Measurements from ENCODE around the gene FHOD3. TPM values are rescaled to one million over a fixed set of nuclear protein-coding genes. Genes with fewer than 3 reads are reported as not detected.

FHOD3 gene
- total RNA-seq, 1 donor = not detected

GRCh38 chr18:36366994-36367839, 69.7 kb downstream of the FHOD3 start:
- no peak overlapping the region for H3K4me3 ChIP-seq (ENCODE audit: low read length)
- no peaks in the 10 kb centered on the region for H3K9me3 ChIP-seq (ENCODE audit: low read depth, low read length)
- H3K4me1 ChIP-seq (ENCODE audit: insufficient read depth, low read length) = no peaks in the 10 kb centered on the region
- peaks cover 12% of the 10 kb centered on the region for H3K27me3 ChIP-seq (ENCODE audit: insufficient read depth, low read length)

- H3K9me3 ChIP-seq (ENCODE audit: low read depth, low read length) = no peaks in the 10 kb centered on the region
- H3K4me3 ChIP-seq (ENCODE audit: low read length) = no peak overlapping the region
- H3K4me1 ChIP-seq (ENCODE audit: insufficient read depth, low read length) = no peaks in the 10 kb centered on the region
- H3K27me3 ChIP-seq (ENCODE audit: insufficient read depth, low read length) = peaks cover 17% of the 10 kb centered on the region
These were observed 71.4 kb downstream of the FHOD3 start for GRCh38 chr18:36368889-36369288.

GRCh38 chr18:36372903-36373311, 75.4 kb downstream of the FHOD3 start:
- Histone ChIP-seq H3K4me3 (ENCODE audit: low read length) (no peak overlapping the region), H3K27me3 (ENCODE audit: insufficient read depth, low read length) (peaks cover 28% of the 10 kb centered on the region), H3K9me3 (ENCODE audit: low read depth, low read length) (no peaks in the 10 kb centered on the region), H3K4me1 (ENCODE audit: insufficient read depth, low read length) (no peaks in the 10 kb centered on the region)

- peaks cover 28% of the 10 kb centered on the region for H3K27me3 ChIP-seq (ENCODE audit: insufficient read depth, low read length)
- H3K9me3 ChIP-seq (ENCODE audit: low read depth, low read length) = no peaks in the 10 kb centered on the region
- no peak overlapping the region for H3K4me3 ChIP-seq (ENCODE audit: low read length)
- no peaks in the 10 kb centered on the region for H3K4me1 ChIP-seq (ENCODE audit: insufficient read depth, low read length)
These were observed 76.7 kb downstream of the FHOD3 start for GRCh38 chr18:36374262-36374661.

- Histone ChIP-seq H3K9me3 (ENCODE audit: low read depth, low read length) (no peaks in the 10 kb centered on the region), H3K27me3 (ENCODE audit: insufficient read depth, low read length) (peaks cover 28% of the 10 kb centered on the region), H3K4me3 (ENCODE audit: low read length) (no peak overlapping the region), H3K4me1 (ENCODE audit: insufficient read depth, low read length) (no peaks in the 10 kb centered on the region)
These were observed 77.6 kb downstream of the FHOD3 start for GRCh38 chr18:36375118-36375517.

GRCh38 chr18:36376361-36376760, 78.8 kb downstream of the FHOD3 start:
- peaks cover 22% of the 10 kb centered on the region for H3K27me3 ChIP-seq (ENCODE audit: insufficient read depth, low read length)
- H3K4me1 ChIP-seq (ENCODE audit: insufficient read depth, low read length) = no peaks in the 10 kb centered on the region
- H3K4me3 ChIP-seq (ENCODE audit: low read length) = no peak overlapping the region
- no peaks in the 10 kb centered on the region for H3K9me3 ChIP-seq (ENCODE audit: low read depth, low read length)

- no peaks in the 10 kb centered on the region for H3K9me3 ChIP-seq (ENCODE audit: low read depth, low read length)
These were observed 80.1 kb downstream of the FHOD3 start for GRCh38 chr18:36377626-36378025.

GRCh38 chr18:36378205-36378604, 80.7 kb downstream of the FHOD3 start:
- no peaks in the 10 kb centered on the region for H3K9me3 ChIP-seq (ENCODE audit: low read depth, low read length)
- H3K4me3 ChIP-seq (ENCODE audit: low read length) = no peak overlapping the region
- peaks cover 16% of the 10 kb centered on the region for H3K27me3 ChIP-seq (ENCODE audit: insufficient read depth, low read length)
- H3K4me1 ChIP-seq (ENCODE audit: insufficient read depth, low read length) = no peaks in the 10 kb centered on the region

More at GRCh38 chr18:36377626-36378025, 80.1 kb downstream of the FHOD3 start:
- Histone ChIP-seq H3K27me3 (ENCODE audit: insufficient read depth, low read length) (peaks cover 16% of the 10 kb centered on the region), H3K4me3 (ENCODE audit: low read length) (no peak overlapping the region), H3K4me1 (ENCODE audit: insufficient read depth, low read length) (no peaks in the 10 kb centered on the region)

GRCh38 chr18:36379435-36379984, 82.0 kb downstream of the FHOD3 start:
- Histone ChIP-seq H3K4me3 (ENCODE audit: low read length) (no peak overlapping the region), H3K27me3 (ENCODE audit: insufficient read depth, low read length) (peaks cover 8% of the 10 kb centered on the region), H3K4me1 (ENCODE audit: insufficient read depth, low read length) (no peaks in the 10 kb centered on the region), H3K9me3 (ENCODE audit: low read depth, low read length) (no peaks in the 10 kb centered on the region)

GRCh38 chr18:36380173-36380827, 82.8 kb downstream of the FHOD3 start:
- Histone ChIP-seq H3K4me1 (ENCODE audit: insufficient read depth, low read length) (no peaks in the 10 kb centered on the region), H3K9me3 (ENCODE audit: low read depth, low read length) (no peaks in the 10 kb centered on the region), H3K4me3 (ENCODE audit: low read length) (no peak overlapping the region), H3K27me3 (ENCODE audit: insufficient read depth, low read length) (peaks cover 3% of the 10 kb centered on the region)

GRCh38 chr18:36381075-36381474, 83.6 kb downstream of the FHOD3 start:
- peaks cover under 1% of the 10 kb centered on the region for H3K27me3 ChIP-seq (ENCODE audit: insufficient read depth, low read length)
- no peaks in the 10 kb centered on the region for H3K9me3 ChIP-seq (ENCODE audit: low read depth, low read length)
- H3K4me3 ChIP-seq (ENCODE audit: low read length) = no peak overlapping the region
- no peaks in the 10 kb centered on the region for H3K4me1 ChIP-seq (ENCODE audit: insufficient read depth, low read length)

- Histone ChIP-seq H3K9me3 (ENCODE audit: low read depth, low read length) (no peaks in the 10 kb centered on the region), H3K27me3 (ENCODE audit: insufficient read depth, low read length) (no peaks in the 10 kb centered on the region)
These were observed 85.3 kb downstream of the FHOD3 start for GRCh38 chr18:36382854-36383253.

GRCh38 chr18:36386150-36386920, 88.8 kb downstream of the FHOD3 start:
- no peaks in the 10 kb centered on the region for H3K27me3 ChIP-seq (ENCODE audit: insufficient read depth, low read length)
- no peak overlapping the region for H3K4me3 ChIP-seq (ENCODE audit: low read length)
- no peaks in the 10 kb centered on the region for H3K4me1 ChIP-seq (ENCODE audit: insufficient read depth, low read length)
- H3K9me3 ChIP-seq (ENCODE audit: low read depth, low read length) = no peaks in the 10 kb centered on the region

More at GRCh38 chr18:36382854-36383253, 85.3 kb downstream of the FHOD3 start:
- Histone ChIP-seq H3K4me3 (ENCODE audit: low read length) (no peak overlapping the region), H3K4me1 (ENCODE audit: insufficient read depth, low read length) (no peaks in the 10 kb centered on the region)

GRCh38 chr18:36387310-36387709, 89.8 kb downstream of the FHOD3 start:
- Histone ChIP-seq H3K4me1 (ENCODE audit: insufficient read depth, low read length) (no peaks in the 10 kb centered on the region), H3K27me3 (ENCODE audit: insufficient read depth, low read length) (no peaks in the 10 kb centered on the region), H3K4me3 (ENCODE audit: low read length) (no peak overlapping the region), H3K9me3 (ENCODE audit: low read depth, low read length) (no peaks in the 10 kb centered on the region)

- H3K27me3 ChIP-seq (ENCODE audit: insufficient read depth, low read length) = no peaks in the 10 kb centered on the region
- H3K9me3 ChIP-seq (ENCODE audit: low read depth, low read length) = no peaks in the 10 kb centered on the region
- H3K4me3 ChIP-seq (ENCODE audit: low read length) = no peak overlapping the region
- no peaks in the 10 kb centered on the region for H3K4me1 ChIP-seq (ENCODE audit: insufficient read depth, low read length)
These were observed 90.8 kb downstream of the FHOD3 start for GRCh38 chr18:36388310-36388709.

All from mononuclear cell (primary cell).